SK-N-MC (cell line): ENCODE results near the gene PARD3B.

Source experiments
- EZH2 ChIP-seq: fragments of 200-600 bp; sonication (generic); IDR thresholded peaks from one replicate; pipeline ENCODE4 v1.6.1; 2017; ENCODE audit warnings: antibody characterized with exemption
- POLR2AphosphoS5 ChIP-seq: IDR thresholded peaks from 2 replicates; pipeline ENCODE4 v1.6.1; 2012; ENCODE audit warnings: mild to moderate bottlenecking, low read depth, low read length, borderline replicate concordance

DNA sequence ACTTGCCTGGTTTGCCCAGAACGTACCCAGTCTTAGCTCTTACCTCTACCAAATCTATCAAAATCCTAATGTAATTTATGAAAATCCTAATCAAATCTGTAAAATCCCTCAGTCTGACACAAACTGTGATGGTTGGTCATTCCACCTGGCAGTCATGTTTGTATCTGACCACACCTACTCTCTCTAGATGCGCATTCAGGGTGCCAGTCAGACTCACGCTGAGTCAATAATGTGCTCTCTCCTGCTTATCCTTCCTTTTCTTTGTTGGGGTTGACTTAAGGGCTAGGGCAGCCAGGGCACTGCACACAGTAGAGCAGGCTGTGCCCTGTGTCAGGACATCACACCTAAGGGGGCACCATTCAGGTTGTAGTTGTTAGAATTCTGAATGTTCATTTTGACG is 48.5 kb upstream of the PARD3B start:
- no peak for TF ChIP-seq EZH2
- no peak for TF ChIP-seq POLR2AphosphoS5
